GM23338 (cell line): ENCODE results near the gene CACNA2D3. TPM values are rescaled to one million over a fixed set of nuclear protein-coding genes. Genes with fewer than 3 reads are reported as not detected.

ENCODE experiments used
- ATAC-seq: fragments of 200-7000 bp; cut with Tn5 transposase; 3 replicates; pipeline ENCODE4 v1.9.1; 2020
- DNase-seq: peaks from one replicate; pipeline ENCODE4 v3.0.0-alpha.2; 2015; ENCODE audit warnings: low spot score
- H2AFZ ChIP-seq: fragments of 200-600 bp; sonication (generic); 2 replicates; pipeline ENCODE4 v1.8.0; 2016; ENCODE audit warnings: antibody characterized with exemption, mild to moderate bottlenecking, moderate library complexity
- H3F3A ChIP-seq: fragments of 200-600 bp; sonication (generic); replicated peaks from 2 replicates; pipeline ENCODE4 v1.8.0; 2017; ENCODE audit warnings: antibody characterized with exemption, mixed run types, low read depth
- H3K27ac ChIP-seq: fragments of 200-600 bp; sonication (generic); 2 replicates; pipeline ENCODE4 v1.6.1; 2016; ENCODE audit warnings: low read depth
- H3K27me3 ChIP-seq: fragments of 200-600 bp; sonication (generic); 2 replicates; pipeline ENCODE4 v1.8.0; 2016; ENCODE audit warnings: mild to moderate bottlenecking, mixed run types, moderate library complexity; ENCODE audit not compliant: insufficient read depth
- H3K36me3 ChIP-seq: fragments of 200-600 bp; sonication (generic); 2 replicates; pipeline ENCODE4 v1.8.0; 2016; ENCODE audit warnings: mild to moderate bottlenecking; ENCODE audit not compliant: insufficient read depth
- H3K4me1 ChIP-seq: fragments of 200-600 bp; sonication (generic); 2 replicates; pipeline ENCODE4 v1.8.0; 2016; ENCODE audit warnings: mild to moderate bottlenecking, moderate library complexity; ENCODE audit not compliant: insufficient read depth
- H3K4me2 ChIP-seq: fragments of 200-600 bp; sonication (generic); 2 replicates; pipeline ENCODE4 v1.7.1; 2017; ENCODE audit warnings: mixed run types
- H3K4me3 ChIP-seq: fragments of 200-600 bp; sonication (generic); 2 replicates; pipeline ENCODE4 v1.6.1; 2016; ENCODE audit warnings: mixed run types
- H3K79me2 ChIP-seq: fragments of 200-600 bp; sonication (generic); replicated peaks from 2 replicates; pipeline ENCODE4 v1.8.0; 2017; ENCODE audit warnings: mild to moderate bottlenecking; ENCODE audit not compliant: insufficient read depth
- H3K9me2 ChIP-seq: fragments of 200-600 bp; sonication (generic); 2 replicates; pipeline ENCODE4 v1.8.0; 2017; ENCODE audit not compliant: insufficient read depth
- H4K20me1 ChIP-seq: fragments of 200-600 bp; sonication (generic); replicated peaks from 2 replicates; pipeline ENCODE4 v1.8.0; 2017; ENCODE audit warnings: mild to moderate bottlenecking; ENCODE audit not compliant: insufficient read depth
- H3K27ac Mint-ChIP-seq: 2 replicates; pipeline ENCODE4 v1.8.0; 2020; ENCODE audit warnings: inconsistent platforms, mild to moderate bottlenecking, moderate library complexity, mixed read lengths
- H3K27me3 Mint-ChIP-seq: 3 replicates; pipeline ENCODE4 v1.8.0; 2022; ENCODE audit warnings: low read depth, mild to moderate bottlenecking, moderate library complexity, mixed read lengths, inconsistent platforms; ENCODE audit not compliant: insufficient read depth, poor library complexity
- H3K36me3 Mint-ChIP-seq: 3 replicates; pipeline ENCODE4 v1.8.0; 2021; ENCODE audit warnings: low read depth, mild to moderate bottlenecking, inconsistent platforms, moderate library complexity, mixed read lengths
- H3K4me1 Mint-ChIP-seq: 3 replicates; pipeline ENCODE4 v1.8.0; 2020; ENCODE audit warnings: mild to moderate bottlenecking, inconsistent platforms, mixed read lengths
- H3K4me3 Mint-ChIP-seq: 3 replicates; pipeline ENCODE4 v1.8.0; 2021; ENCODE audit warnings: moderate library complexity, mild to moderate bottlenecking, inconsistent platforms, mixed read lengths
- H3K9me3 Mint-ChIP-seq: 3 replicates; pipeline ENCODE4 v1.8.0; 2020; ENCODE audit warnings: moderate library complexity, mild to moderate bottlenecking, inconsistent platforms, mixed read lengths
- CREB1 ChIP-seq: fragments of 250-450 bp; sonication (Bioruptor Pico); IDR thresholded peaks from 2 replicates; pipeline ENCODE4 v1.5.0; 2020; ENCODE audit warnings: low read depth, mild to moderate bottlenecking, moderate library complexity
- ETS1 ChIP-seq: IDR thresholded peaks from 2 replicates; pipeline ENCODE4 v1.6.1; 2016; ENCODE audit warnings: antibody characterized with exemption
- EZH2 ChIP-seq: fragments of 200-600 bp; sonication (generic); IDR thresholded peaks from one replicate; pipeline ENCODE4 v1.8.0; 2017; ENCODE audit warnings: antibody characterized with exemption, mild to moderate bottlenecking, low read depth; ENCODE audit not compliant: unreplicated experiment
- EZH2phosphoT487 ChIP-seq: fragments of 200-600 bp; sonication (generic); IDR thresholded peaks from one replicate; pipeline ENCODE4 v1.8.1; 2018; ENCODE audit warnings: antibody characterized with exemption; ENCODE audit not compliant: unreplicated experiment
- JUNB ChIP-seq: IDR thresholded peaks from one replicate; pipeline ENCODE4 v1.6.1; 2016; ENCODE audit warnings: antibody characterized with exemption; ENCODE audit not compliant: unreplicated experiment
- NANOG ChIP-seq: IDR thresholded peaks from 2 replicates; pipeline ENCODE4 v1.6.1; 2016; ENCODE audit warnings: antibody characterized with exemption, borderline replicate concordance
- POLR2AphosphoS5 ChIP-seq: IDR thresholded peaks from 2 replicates; pipeline ENCODE4 v1.6.1; 2016; ENCODE audit warnings: antibody characterized with exemption, low read depth
- STAT1 ChIP-seq: IDR thresholded peaks from one replicate; pipeline ENCODE4 v1.6.1; 2016; ENCODE audit warnings: antibody characterized with exemption; ENCODE audit not compliant: unreplicated experiment
- ZNF331 ChIP-seq: fragments of 250-450 bp; sonication (Bioruptor Pico); IDR thresholded peaks from 2 replicates; pipeline ENCODE4 v1.5.0; 2020; ENCODE audit warnings: low read depth, mild to moderate bottlenecking, moderate library complexity
- ZNF462 ChIP-seq: fragments of 250-450 bp; sonication (Bioruptor Pico); IDR thresholded peaks from 2 replicates; pipeline ENCODE4 v1.5.0; 2020; ENCODE audit warnings: mild to moderate bottlenecking, moderate library complexity
- polyA plus RNA-seq: library from polyadenylated mRNA; unstranded; fragments of >200 nt; fragmentation: Nextera tagmentation; extraction: Ambion mirVana; gene quantifications from 2 replicates; pipeline ENCODE4 v1.2.1, GENCODE V29; 2016
- total RNA-seq: library from RNA; depleted of rRNA; stranded (reverse); fragments of >200 nt; shearing (Covaris generic); gene quantifications from 2 replicates; pipeline ENCODE4 v1.2.3, GENCODE V29; 2014

The CACNA2D3 gene
- total and polyA plus RNA-seq, 2 experiments from 2014 or later, result 2.2 to 2.3 TPM

GRCh38 chr3:54349691-54350090, 227.3 kb downstream of the CACNA2D3 start (continued):
- no peak for TF ChIP-seq ZNF462 (CRISPR knock-in tag)

GRCh38 chr3:54353546-54353945, 231.2 kb downstream of the CACNA2D3 start:
- Mint-ChIP-seq H3K4me3 (no peak overlapping the region), H3K9me3 (no peaks in the 10 kb centered on the region), H3K4me1 (peaks cover 15% of the 10 kb centered on the region), H3K27me3 (peaks cover 2% of the 10 kb centered on the region), H3K27ac (no peak overlapping the region), H3K36me3 (no peaks in the 10 kb centered on the region)
- Histone ChIP-seq H3K79me2 (no peaks in the 10 kb centered on the region), H3K27ac (no peak overlapping the region), H3K36me3 (no peaks in the 10 kb centered on the region), H3K4me2 (no peak overlapping the region), H3K4me3 (no peak overlapping the region), H3K4me1 (peaks cover 4% of the 10 kb centered on the region), H3K27me3 (no peaks in the 10 kb centered on the region), H2AFZ (no peak overlapping the region), H4K20me1 (no peaks in the 10 kb centered on the region), H3K9me2 (0 out of 2 replicates have a peak, but pooled peaks cover 11% of the 10 kb centered on the region), H3F3A (no peaks in the 10 kb centered on the region)
- DNase-seq, result no peak
- ATAC-seq, result no peak
- TF ChIP-seq NANOG, result no peak
- no peak for TF ChIP-seq STAT1
- TF ChIP-seq JUNB, result no peak
- no peak for TF ChIP-seq ETS1
- TF ChIP-seq POLR2AphosphoS5, result no peak
- no peak for TF ChIP-seq CREB1 (CRISPR knock-in tag)
- no peak for TF ChIP-seq EZH2phosphoT487
- TF ChIP-seq ZNF462 (CRISPR knock-in tag), result no peak
- TF ChIP-seq ZNF331 (CRISPR knock-in tag), result no peak
- no peak for TF ChIP-seq EZH2
